Fibroblast of skin of abdomen (primary cell): Measurements from ENCODE around the gene FKBP5.
"Not testable (repeated sequence)": the region's sequence is repeated elsewhere in the genome, so short reads cannot be mapped to it uniquely, and the experiment has no call there.

Experiments
- DNase-seq: peaks from one replicate; pipeline ENCODE4 v3.0.0-alpha.2; 2013

Gene FKBP5

GRCh38 chr6:35723587-35723986 lies 34.9 kb upstream of the FKBP5 start:
- DNase-seq, result no peak

- no peak for DNase-seq
Observed at GRCh38 chr6:35722121-35722761, 33.5 kb upstream of the FKBP5 start.

- peak; percentile 48 for DNase-seq
Observed at GRCh38 chr6:35719830-35720733, 31.4 kb upstream of the FKBP5 start.

DNA sequence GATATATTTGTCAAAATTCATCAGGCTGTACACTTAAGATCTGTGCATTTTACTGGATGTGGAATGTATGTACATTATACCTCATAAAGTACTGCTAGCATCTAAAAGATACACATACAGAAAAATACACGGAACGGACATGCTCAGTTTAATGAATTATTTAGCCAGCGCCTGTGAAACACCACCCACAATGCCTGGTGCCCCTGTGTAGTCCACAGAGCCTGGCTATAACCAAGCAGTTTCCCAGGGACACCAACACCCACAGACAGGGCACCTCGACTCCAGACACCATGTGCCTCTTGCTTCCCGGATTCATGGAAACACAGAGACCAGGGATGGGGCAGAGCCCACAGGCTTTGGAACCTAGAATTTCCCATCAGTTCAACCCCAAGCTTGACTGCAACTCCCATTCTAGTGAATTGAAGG lies 30.7 kb upstream of the FKBP5 start:
- DNase-seq, result no peak

GRCh38 chr6:35718911-35719381 lies 30.2 kb upstream of the FKBP5 start:
- DNase-seq, result peak; percentile 43

DNA sequence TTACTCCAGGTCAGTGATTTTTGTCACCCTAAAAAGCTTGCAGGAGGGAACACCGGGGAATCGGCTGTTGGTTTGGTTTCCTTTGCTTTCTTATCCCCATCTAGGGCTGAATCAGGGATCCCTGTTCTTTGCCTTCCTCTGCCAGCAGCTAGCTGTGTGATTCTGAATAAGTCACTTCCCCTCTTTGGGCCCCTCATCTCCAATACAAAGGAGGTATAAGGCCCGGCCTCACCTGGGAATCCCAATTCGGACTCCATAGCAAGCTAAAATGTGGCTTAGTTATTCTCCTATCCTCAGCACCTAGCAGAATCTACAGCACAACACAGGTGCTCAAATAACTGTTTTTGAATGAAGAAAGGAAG lies 29.6 kb upstream of the FKBP5 start:
- DNase-seq, result no peak

GRCh38 chr6:35717449-35718374 lies 29.0 kb upstream of the FKBP5 start:
- no peak for DNase-seq

DNA sequence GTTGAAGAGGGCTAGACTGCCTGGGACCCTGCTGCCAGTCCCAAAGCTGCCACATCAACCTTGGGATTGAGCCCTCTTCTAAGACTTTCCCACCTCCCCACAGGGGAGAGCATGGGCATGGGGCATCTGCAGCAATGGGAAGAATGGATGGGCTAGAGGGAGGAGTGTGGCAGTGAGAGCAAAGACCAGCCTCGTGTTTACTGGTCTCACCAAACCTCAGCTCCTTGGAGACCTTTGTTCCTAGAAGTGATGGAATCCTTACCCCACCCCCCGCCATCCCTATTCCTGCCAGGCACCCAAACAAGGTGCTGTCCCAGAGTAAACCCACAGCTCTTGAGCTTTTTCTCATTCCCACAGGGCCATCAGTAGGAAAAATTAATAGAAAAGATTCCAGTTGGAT lies 28.1 kb upstream of the FKBP5 start:
- no peak for DNase-seq

DNA sequence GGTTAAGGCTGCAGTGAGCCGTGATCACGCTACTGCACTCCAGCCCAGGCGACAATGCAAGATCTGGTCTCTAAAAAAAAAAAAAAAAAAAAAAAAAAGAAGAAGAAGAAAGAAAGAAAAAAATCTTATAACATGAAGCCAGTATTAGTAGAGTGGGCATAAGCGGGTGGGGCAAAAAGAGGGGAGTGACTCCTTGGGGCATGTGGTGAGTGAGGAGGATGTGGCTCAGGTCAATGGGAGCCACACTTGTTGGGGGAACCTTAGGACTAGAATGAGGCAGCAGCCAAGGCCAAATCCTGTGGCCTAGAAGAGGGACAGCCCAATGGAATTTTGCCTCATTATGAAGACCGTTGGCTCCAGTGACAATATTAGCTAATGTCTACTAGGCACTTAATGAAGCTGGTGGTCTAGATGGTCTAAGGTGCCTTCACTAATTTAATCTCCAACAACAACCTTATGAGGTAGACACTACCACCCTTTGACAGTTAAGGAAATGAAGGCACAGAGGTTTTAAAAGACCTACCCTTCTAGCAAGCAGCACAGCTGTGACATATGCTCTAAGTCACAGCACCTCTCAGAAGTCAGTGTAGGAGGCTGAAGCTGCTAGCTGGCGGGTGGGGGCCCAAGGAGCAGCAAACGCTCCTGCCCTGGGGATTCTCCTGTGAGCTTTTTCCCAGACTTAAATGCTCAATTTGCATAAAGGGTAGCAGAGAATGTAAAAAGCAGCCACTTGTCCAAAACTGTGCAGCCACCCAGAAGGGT lies 24.5 kb upstream of the FKBP5 start:
- DNase-seq, result no peak

DNA sequence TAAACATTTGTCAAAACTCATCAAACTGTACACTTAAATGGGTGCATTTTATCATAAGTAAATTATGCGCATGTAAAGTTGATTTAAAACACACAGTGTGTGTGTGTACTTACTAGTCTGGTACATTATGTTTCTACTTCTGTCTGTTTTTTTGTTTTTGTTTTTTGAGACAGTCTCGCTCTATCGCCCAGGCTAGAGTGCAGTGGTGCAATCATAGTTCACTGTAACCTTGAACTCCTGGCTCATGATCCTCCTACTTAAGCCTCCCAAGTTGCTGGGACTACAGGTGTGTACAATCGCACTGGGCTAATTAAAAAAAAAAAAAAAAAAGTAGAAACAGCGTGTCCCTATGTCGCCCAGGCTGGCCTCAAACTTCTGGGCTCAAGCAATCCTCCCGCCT lies 23.0 kb upstream of the FKBP5 start:
- no peak for DNase-seq

DNA sequence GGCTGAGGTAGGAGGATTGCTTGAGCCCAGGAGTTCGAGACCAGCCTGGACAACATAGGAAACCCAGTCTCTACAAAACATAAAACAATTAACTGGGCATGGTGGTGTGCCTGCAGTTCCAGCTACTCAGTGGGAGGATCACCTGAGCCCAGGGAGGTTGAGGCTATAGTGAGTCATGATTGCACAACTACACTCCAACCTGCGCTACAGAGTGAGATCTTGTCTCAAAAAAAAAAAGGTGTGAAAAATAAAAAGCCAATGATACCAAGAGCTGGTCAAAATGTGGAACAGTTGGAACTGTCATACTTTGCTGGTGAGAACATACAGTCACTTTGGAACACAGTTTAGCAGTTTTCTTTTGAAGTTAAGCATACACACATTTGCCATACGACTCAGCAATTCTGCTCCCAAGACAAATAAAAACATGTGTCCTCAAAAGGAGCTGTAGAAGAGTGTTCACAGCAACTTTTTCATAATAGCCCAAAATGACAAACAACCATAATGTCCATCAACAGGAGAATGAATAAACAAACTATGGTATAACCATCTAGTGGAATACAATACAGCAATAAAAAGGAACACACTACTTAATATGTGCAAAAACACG lies 21.6 kb upstream of the FKBP5 start:
- DNase-seq, result no peak

DNA sequence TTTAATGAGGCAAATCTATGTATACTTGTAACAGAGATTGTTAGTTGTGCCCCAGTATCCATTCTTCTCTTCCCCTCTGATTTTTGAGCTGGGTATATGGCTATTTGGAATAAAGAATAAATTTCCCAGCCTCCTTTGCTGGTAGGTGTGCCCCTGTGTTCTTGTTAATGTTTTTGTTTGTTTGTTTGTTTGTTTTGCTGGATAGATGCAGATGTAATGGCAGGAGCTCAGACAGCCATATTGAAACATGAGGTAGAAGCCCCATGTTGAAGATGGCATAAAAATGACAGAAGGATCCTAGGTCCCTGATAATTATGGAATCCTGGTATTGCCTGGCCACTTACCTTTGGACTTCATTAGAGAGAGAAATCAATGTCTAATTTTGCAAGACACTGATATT lies 19.9 kb upstream of the FKBP5 start:
- no peak for DNase-seq

- DNase-seq, result no peak
Observed at GRCh38 chr6:35707714-35708407, 19.1 kb upstream of the FKBP5 start.

DNA sequence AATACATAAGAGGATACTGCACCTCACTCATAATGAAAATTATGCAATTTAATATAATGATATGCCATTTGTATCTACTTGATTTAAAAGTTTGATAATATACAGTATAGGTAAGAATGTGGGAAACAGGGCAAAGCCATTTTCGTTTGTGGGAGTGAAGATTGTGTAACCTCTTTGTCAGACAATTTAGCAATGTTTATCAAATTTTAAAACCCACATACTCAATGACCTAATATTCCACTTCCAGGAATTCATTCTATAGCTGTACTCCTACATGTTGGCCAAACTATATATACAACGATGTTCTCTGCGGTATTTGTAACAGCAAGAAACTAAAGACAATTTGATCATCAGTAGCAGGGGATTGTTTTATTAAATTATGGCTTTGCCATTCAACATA lies 17.8 kb upstream of the FKBP5 start:
- DNase-seq, result no peak

GRCh38 chr6:35703554-35703953 lies 14.8 kb upstream of the FKBP5 start:
- no peak for DNase-seq

GRCh38 chr6:35698858-35699257 lies 10.1 kb upstream of the FKBP5 start:
- DNase-seq, result no peak

DNA sequence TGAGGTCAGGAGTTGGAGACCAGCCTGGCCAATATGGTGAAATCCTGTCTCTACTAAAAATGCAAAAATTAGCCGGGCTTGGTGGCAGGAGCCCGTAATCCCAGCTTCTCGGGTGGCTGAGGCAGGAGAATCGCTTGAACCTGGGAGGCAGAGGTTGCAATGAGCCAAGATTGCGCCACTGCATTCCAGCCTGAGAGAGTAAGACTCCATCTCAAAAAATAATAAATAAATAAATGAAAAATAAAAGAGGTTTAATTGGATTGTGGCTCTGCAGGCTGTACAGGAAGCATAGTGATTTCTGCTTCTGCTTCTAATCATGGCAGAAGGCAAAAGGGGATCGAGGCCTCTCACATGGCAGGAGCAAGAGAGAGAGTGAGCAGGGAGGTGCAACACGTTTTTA lies 9.7 kb upstream of the FKBP5 start:
- not testable (repeated sequence) for DNase-seq

GRCh38 chr6:35694462-35694861 lies 5.7 kb upstream of the FKBP5 start:
- no peak for DNase-seq

GRCh38 chr6:35691027-35691824 lies 2.5 kb upstream of the FKBP5 start:
- no peak for DNase-seq

DNA sequence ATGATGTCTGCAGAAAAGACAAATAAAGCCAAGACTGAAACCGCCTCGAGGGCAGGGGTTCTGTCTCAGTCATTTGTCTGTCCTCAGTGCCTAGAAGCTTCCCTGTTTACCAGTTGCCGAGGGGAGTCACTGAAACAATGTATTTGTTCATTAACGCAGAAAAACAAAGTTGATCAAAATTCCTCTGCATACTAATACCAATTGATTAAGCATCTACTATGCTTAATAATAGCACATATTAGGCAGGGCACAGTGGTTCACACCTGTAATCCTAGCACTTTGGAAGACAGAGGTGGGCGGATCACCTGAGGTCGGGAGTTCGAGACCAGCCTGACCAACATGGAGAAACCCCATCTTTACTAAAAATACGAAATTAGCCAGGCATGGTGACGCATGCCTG lies 1.8 kb upstream of the FKBP5 start:
- DNase-seq, result no peak
